IPS-NIHi11 (cell line): ENCODE measurements around the gene TXNDC8.

Source experiments
- DNase-seq: peaks from one replicate; pipeline ENCODE4 v3.0.0; 2012; ENCODE audit warnings: mixed read lengths, low spot score

TXNDC8 gene

DNA sequence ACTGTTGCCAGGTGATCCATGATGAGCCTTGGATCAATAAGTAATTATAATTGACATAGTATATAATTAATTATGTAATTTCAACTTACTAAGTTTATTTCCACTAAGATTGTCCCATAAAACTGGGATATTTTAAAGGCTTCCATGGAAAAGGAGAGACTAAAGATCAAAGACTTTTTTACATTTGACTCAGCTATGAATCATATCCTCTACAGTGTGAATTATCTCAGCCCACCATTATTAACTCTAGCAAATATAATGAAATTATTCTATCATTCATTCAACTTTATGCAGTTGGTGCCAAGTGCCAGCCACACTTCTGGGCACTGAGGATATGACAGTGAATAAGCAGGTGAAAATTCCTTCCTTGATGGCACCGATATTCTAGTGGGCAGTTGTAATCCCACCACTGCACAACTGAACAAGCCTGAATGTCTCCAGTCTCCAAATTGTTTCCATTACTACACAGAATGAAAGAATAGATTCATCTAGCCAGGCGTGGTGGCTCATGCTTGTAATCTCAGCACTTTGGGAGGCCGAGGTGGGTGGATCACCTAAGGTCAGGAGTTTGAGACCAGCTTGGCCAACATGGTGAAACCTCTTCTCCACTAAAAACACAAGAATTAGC lies 59.5 kb downstream of the TXNDC8 start:
- no peak for DNase-seq

DNA sequence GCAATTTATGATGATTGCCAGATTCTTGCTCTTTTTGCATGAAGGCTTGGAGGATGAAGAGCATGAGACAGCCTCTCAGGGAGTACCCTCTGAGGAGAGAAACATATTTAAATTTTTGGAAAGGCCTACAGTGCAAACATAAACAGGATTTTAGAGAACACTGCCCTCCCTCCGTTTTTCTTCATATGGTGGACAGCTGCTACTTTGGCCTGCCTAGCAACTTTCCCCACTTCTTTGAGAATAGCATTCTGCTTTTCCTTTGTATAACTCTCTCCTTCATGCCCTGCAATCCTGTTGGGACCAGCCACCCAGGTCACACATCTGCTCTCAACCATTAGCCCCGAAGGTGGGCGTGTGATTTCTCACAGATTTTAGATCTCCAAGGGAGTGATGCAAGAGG lies 60.9 kb downstream of the TXNDC8 start:
- no peak for DNase-seq

DNA sequence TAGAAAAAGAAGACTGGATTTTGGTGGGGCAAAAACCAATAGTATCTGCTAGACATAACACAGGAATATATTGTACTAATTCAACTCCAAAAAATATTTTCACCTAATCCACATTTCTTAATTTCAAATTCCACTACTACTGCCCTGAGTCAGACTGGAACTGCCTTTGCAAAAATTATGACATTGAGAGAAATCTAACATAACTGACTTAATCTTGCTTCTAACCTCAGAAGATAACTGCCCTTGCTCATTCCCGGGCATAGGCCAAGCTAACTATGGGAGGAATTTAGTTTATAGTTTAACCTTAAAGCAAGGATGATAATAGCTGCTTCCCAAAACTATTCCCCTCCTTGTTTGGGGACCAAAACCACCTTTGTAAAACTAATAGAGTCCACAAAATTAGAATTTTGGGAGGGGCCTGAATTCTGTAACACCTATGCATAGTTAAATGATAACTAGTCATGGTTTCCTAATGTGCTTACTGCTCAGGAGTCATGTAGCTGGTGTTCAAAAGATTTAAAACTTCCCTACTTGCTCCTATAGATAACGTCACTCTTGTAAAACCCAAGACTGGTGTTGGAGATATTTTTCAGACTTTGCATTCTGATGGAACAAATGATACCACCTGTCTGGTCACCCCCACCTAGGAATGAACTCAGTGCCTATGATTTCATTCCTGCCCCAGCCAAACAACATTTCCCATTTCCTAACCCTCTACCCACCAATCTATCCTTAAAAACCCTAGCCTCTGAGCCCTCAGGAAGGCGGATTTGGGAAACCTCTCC lies 67.3 kb downstream of the TXNDC8 start:
- no peak for DNase-seq

DNA sequence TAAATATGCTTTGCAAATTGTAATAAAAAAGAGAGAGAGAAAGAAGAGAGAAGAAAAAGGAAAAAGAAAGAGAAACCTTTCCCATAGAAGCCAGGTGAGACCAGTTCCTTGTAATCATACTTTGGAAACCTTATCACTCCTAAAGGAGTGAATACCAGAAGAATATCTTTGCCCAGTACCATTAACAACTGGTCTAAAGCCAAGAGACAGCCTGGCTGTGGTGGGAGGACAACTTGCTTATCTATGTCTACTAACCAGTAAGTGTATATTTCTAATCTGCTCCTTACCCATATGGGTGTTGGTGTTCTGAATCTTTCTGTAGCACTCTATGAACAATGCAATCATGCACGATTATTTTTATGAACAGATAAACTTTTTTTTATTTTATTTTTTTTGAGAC lies 70.9 kb downstream of the TXNDC8 start:
- no peak for DNase-seq

DNA sequence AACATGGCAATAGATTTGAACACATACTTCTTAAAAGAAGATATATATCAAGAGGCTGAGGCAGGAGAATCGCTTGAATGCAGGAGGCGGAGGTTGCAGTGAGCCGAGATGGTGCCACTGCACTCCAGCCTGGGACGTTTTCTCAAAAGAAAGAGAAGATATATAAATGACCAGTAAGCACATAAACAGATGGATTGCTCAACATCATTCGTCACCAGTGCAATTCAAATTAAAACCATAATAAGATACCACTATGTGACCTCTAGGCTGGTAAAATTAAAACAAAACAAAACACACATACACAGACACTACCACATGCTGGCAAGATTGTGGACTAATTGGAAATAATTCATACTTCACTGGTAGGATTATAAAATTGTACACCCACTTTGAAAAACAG lies 76.0 kb downstream of the TXNDC8 start:
- DNase-seq: no peak

DNA sequence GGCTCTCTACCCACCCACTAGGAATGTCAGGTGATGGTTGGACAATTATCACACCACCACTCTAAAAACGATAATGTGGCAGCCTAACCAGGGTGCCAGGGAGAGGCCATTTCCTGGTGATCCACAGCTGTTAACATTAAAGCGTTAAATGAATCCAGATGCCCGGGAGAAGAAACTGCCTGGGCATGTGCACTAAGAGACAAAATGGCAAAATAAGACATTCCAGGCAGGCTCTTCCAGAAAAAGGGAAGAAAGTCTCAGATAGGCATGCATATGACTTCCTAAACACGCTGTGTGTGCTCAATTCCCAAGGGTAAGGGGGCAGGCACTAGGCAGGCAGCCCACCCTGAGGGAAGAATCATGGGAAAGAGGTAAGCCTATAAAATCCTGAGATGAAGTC lies 76.8 kb downstream of the TXNDC8 start:
- DNase-seq: no peak

DNA sequence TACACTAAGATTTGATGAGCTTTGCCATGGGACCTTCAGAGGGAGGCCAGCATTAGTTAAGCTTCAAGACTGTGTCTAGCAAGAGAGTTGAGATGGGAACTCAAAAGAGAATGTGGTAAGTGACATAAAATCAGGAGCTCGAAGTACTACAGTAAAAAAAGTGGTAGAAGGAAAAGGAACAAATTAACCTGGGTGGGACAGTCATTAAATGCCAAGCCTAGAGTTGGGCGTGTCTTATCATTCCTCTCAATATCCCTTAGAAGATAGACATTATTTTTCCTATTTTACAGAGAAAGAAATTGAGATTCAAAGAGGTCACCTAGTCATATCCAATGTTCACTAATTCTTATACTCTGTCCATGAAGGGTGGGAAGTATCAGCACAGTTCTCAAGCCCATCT lies 78.1 kb downstream of the TXNDC8 start:
- DNase-seq: no peak

DNA sequence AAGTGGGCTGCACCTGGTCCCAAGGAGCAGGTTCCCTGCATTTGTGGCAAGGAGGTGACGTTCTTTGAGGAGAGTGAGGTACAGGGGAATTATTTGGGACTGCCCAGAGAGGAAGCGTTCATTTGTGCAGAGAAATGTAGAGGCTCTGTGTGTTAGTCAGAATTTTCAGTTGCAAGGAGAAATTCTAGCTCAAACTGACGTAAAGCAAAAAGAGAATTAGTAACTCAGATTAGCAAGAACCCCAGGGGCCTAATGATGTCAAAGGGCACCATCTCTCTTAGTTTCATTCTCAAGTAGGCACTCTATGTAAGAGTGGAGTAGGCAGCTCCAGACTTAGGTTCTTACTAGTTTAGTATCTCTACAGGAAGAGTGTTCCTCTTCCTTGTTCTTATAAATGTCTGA lies 79.0 kb downstream of the TXNDC8 start:
- no peak for DNase-seq

DNA sequence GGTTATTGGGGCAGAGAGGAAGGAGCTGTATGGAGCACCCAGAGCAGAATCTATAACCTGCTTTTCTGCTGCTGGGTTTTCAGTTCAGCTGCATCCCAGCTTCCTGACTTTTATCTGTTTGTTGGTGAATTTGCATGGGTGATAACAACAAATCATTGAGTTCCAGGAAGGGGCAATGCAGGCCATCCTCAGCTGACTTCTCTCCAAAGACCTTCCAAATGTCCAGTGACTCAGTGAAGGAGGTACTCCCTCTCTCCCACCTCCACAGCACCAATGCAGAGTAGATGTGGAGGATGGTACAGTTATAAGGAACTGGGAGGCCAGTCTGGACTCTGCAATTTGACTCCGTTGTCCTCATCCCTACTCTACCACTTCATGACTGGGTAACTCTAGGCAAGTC lies 79.7 kb downstream of the TXNDC8 start:
- DNase-seq: no peak

DNA sequence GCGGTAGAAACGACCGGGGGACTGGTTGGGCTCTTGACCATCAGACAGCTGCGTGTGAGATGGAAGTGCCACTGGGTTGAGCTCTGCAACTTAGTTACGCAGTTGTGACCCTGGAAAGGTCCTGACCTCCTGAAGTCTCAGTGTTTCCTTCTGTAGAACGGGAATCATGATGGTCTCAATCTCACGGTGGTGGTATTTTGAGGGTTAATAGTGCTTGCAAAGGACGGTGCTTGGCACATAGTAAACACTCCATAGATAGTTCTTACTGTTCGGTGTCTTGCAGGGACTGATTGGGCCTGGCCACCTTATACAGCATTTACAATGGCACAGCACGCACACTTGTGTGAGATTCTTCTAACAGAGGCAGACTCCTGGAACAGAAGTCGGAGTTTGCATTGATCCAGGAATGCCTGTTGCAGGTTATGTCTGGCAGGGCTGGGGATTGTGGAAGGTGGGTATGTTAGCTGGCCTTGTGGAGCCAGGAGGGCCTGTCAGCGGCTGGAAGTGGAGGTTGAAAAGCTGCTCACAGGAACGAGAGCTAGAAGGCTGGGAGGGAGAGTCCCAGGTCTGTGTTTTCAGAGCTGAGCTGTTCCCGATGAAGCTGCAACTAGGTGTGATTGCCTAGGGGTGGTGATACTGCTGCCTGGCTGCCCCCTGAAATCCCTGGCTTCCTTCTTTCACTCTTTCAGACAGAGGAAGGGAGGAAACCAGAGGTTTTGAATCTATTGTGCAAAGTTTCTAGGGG lies 80.4 kb downstream of the TXNDC8 start:
- no peak for DNase-seq

DNA sequence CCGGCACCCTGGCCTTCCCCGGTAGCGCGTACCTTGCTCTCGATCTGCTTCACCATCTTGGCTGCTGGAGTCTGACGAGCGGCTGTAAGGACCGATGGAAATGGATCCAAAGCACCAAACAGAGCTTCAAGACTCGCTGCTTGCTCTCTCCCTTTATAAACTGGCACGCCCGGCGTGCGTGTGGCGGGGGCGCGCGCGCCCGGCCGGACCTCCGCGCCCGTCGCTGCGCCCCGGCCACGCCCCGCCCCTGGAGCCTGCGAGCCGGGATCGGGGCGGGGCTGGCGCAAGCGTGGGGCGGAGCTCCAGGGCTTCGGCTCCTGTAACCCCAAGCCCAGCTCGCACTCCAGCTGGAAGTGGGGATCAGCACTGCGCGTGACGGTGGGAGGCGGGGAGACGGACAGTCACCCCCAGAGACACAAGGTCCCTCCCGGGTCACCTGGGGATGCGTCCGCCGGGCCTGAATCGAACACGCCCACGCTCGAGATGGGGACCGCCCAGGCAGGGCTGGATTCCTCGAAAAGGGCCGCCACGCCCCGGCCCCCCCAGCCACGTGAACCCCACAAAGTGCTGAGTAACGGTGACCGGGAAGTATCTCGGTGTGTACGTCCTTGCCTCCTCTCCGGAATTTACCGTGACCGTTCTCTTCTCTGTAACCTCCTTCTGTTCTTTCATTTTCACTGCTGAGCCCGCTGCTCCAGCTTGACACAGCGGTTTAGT lies 81.1 kb downstream of the TXNDC8 start, which contains the start of gene TXN:
TXN (minus strand) TSS at position 128 of the 717 bp plus-strand sequence; CDS start at position 56, 72 bp downstream.
- peak; percentile 87 for DNase-seq

DNA sequence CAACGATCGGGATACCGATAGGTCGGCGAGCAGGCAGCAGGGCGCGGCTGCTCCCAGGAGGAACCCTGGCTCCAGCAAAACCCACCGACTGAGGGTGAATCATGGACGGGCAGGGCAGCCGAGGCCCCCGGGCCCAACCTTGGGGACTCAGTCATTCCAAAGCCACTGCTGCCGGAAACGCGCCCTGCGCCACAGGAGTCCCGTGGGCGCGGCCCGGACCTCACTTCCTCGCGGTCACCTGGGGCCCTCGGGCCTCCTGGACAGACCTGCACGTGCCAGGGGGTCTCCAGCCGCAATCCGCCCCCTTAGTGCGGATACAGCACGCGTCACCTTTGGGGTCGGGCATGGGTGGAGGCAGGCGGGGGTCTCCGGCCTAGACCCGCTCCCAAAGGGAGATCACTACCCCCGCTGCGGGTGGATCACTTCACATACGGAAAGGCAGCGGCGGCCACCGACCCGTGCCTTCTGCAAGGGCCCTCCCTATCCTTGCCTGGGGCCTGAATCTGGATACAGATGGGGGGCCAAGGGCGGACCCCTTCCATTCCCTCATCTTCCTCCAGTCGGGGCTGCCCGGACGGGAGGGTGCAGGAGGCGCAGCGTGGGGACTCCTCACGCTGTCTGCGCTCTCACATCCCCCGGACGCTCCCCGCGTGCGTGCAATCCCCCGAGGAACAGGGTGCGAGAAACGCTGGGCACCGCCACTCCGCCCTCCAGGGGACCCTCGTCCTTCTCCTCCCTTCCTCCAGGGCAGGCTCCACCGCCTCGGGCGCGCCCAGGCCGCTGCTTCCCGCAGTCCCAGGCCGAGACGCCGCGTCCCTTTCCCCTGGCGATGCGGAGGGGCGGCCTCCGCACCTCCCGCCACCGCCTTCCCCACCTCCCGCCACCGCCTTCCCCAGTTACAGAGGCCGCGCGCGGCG lies 81.9 kb downstream of the TXNDC8 start:
- DNase-seq: peak; percentile 46

DNA sequence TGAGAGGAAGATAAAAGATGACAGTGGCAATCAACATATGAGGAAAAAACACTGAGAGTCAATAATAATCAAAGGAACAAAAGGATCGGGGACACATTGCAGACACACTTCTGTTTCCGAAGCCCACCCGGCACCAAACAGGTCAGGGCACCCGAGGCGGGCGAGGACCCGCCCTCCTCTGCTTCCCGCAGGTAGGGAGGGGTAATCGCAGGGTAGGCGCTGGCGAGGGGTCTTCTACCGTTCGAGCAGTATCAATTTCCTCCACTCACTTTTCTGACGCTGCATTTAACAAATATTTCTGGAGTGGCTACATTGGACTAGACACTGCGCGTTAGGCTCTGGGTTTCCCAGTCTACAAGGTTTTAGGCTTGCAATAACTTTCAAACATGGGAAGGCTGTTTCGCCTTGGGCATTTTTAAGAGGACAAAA lies 82.6 kb downstream of the TXNDC8 start:
- DNase-seq: no peak

DNA sequence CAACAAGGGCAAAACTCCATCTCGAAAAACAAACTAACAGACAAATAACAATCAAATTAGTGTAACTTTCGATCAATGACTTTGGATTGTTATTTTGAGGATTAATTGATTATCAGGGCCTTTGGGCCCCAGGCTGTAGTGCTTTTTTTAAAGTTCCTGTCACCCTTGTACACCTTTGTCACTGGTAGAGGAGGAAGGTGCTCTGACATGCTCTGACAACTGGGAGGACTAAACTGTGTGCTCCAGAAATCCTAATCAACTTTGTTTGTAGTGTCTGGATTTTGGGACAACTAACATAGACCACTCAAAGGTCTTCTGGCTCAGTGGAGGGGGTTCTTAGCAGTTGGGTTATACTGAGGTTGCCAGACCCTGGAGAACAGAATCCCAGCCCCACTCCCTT lies 83.2 kb downstream of the TXNDC8 start:
- no peak for DNase-seq
